Measurements from ENCODE around the gene SYNM.

DNA sequence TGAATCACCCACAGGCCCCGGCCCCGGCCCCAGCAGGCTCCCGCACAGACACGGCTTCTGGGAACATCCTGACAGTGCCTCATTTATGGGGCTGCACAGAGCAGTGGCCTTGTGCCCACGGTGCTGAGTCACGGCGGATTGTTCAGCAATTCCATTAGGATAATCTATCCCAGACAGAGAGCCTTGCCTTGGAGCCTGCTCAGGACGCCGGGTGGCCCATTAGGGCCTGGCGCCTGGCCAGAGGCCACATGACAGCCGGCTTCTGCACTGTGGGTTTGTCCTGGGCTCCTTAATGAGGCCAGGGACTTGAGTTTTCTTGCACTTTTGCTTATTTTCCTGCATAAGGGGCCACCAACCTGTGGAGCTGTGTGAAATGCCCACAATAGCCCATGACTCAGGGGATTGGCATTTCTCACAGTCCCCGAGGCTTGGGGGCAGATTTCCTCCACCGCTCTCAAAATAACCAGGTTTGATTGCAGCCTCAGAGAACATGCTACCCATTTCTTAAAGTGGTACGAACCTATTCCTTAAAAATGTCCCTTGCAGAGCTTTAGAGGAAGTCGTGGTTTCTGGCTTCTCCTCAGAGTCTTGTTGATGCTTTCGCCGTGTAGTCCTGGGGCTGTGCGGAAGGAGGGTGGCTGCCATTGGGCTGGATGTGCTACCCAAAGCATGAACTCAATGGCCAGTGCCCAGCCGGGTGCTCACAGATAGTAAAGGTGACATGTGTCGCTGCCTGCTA, 19.0 kb downstream of the SYNM start:
- TF ChIP-seq, protein P1, sequence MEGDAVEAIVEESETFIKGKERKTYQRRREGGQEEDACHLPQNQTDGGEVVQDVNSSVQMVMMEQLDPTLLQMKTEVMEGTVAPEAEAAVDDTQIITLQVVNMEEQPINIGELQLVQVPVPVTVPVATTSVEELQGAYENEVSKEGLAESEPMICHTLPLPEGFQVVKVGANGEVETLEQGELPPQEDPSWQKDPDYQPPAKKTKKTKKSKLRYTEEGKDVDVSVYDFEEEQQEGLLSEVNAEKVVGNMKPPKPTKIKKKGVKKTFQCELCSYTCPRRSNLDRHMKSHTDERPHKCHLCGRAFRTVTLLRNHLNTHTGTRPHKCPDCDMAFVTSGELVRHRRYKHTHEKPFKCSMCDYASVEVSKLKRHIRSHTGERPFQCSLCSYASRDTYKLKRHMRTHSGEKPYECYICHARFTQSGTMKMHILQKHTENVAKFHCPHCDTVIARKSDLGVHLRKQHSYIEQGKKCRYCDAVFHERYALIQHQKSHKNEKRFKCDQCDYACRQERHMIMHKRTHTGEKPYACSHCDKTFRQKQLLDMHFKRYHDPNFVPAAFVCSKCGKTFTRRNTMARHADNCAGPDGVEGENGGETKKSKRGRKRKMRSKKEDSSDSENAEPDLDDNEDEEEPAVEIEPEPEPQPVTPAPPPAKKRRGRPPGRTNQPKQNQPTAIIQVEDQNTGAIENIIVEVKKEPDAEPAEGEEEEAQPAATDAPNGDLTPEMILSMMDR (IDR thresholded peaks at IDR 0.05) = no peak
- TF ChIP-seq POLR2AphosphoS5 (IDR thresholded peaks at IDR 0.05) = peak; percentile 75 to 85 (median 82)
